22Rv1 (cell line): ENCODE measurements around the gene PHTF2.

Source experiments
- H3K27ac ChIP-seq: fragments of 450-650 bp; 2 replicates; pipeline ENCODE4 v1.5.1; 2017
- CTCF ChIP-seq: fragments of 450-650 bp; IDR thresholded peaks from 2 replicates; pipeline ENCODE4 v1.5.1; 2017; ENCODE audit warnings: mild to moderate bottlenecking
- ZFX ChIP-seq: fragments of 450-650 bp; IDR thresholded peaks from 2 replicates; pipeline ENCODE4 v1.6.1; 2017; ENCODE audit warnings: antibody characterized with exemption, borderline replicate concordance

The PHTF2 gene

GRCh38 chr7:78002715-78003114 is 204.1 kb downstream of the PHTF2 start:
- H3K27ac ChIP-seq = no peak overlapping the region
- TF ChIP-seq ZFX (no peak), CTCF (no peak)

- H3K27ac ChIP-seq = no peak overlapping the region
- TF ChIP-seq ZFX (no peak), CTCF (no peak)
Measured at GRCh38 chr7:78006063-78006755, 207.6 kb downstream of the PHTF2 start.
